HepG2 (cell line): ENCODE results near the gene REPIN1. TPM values are rescaled to one million over a fixed set of nuclear protein-coding genes. Genes with fewer than 3 reads are reported as not detected.

Source experiments
- CAMTA2 ChIP-seq: sonication (generic); formaldehyde crosslinking; IDR thresholded peaks from 2 replicates; pipeline ENCODE4 v1.4.0; 2020; ENCODE audit warnings: mild to moderate bottlenecking, missing genetic modification reagents, borderline replicate concordance
- CHD2 ChIP-seq: IDR thresholded peaks from 2 replicates; pipeline ENCODE4 v1.6.1; 2011; ENCODE audit warnings: low read depth, low read length, improper control_type of control experiment
- FOXK1 ChIP-seq: sonication (generic); formaldehyde crosslinking; IDR thresholded peaks from 2 replicates; pipeline ENCODE4 v1.4.0; 2020; ENCODE audit warnings: low read depth, missing genetic modification reagents, borderline replicate concordance
- KDM5A ChIP-seq: fragments of 200-600 bp; sonication (generic); IDR thresholded peaks from 2 replicates; pipeline ENCODE4 v1.7.0; 2018; ENCODE audit warnings: antibody characterized with exemption, mild to moderate bottlenecking, low read length, borderline replicate concordance
- KMT2B ChIP-seq: IDR thresholded peaks from 2 replicates; pipeline ENCODE4 v1.6.1; 2016; ENCODE audit warnings: missing genetic modification reagents, missing compliant biosample characterization
- MIER3 ChIP-seq: IDR thresholded peaks from 2 replicates; pipeline ENCODE4 v1.6.1; 2016; ENCODE audit warnings: missing compliant biosample characterization, borderline replicate concordance
- MXI1 ChIP-seq: IDR thresholded peaks from 3 replicates; pipeline ENCODE4 v1.6.1; 2012; ENCODE audit warnings: low read depth, low read length, inconsistent platforms, borderline replicate concordance
- NFATC3 ChIP-seq: sonication (generic); formaldehyde crosslinking; IDR thresholded peaks from 2 replicates; pipeline ENCODE4 v1.5.1; 2020; ENCODE audit warnings: mild to moderate bottlenecking, missing genetic modification reagents
- ZFP41 ChIP-seq: sonication (generic); formaldehyde crosslinking; IDR thresholded peaks from 2 replicates; pipeline ENCODE4 v1.4.0; 2020; ENCODE audit warnings: mild to moderate bottlenecking, missing genetic modification reagents, borderline replicate concordance
- ZNF253 ChIP-seq: sonication (generic); formaldehyde crosslinking; IDR thresholded peaks from 2 replicates; pipeline ENCODE4 v1.8.0; 2022; ENCODE audit warnings: mild to moderate bottlenecking, missing genetic modification reagents, borderline replicate concordance
- ZNF3 ChIP-seq: IDR thresholded peaks from 2 replicates; pipeline ENCODE4 v1.7.0; 2017; ENCODE audit warnings: inconsistent platforms
- ZNF335 ChIP-seq: sonication (generic); formaldehyde crosslinking; IDR thresholded peaks from 2 replicates; pipeline ENCODE4 v1.4.0; 2020; ENCODE audit warnings: missing genetic modification reagents
- ZNF720 ChIP-seq: sonication (generic); formaldehyde crosslinking; IDR thresholded peaks from 2 replicates; pipeline ENCODE4 v1.4.0; 2020; ENCODE audit warnings: missing genetic modification reagents
- ZNF891 ChIP-seq: sonication (generic); formaldehyde crosslinking; IDR thresholded peaks from 2 replicates; pipeline ENCODE4 v1.5.0; 2020; ENCODE audit warnings: mild to moderate bottlenecking, missing genetic modification reagents
- polyA plus RNA-seq, 8 experiments: library from polyadenylated mRNA; depleted of rRNA in 3 of 8; stranded (reverse) in 7 of 8; unstranded in 1 of 8; fragments of >200 nt; fragmentation: Illumina TruSeq in 4 of 8; extraction: Trizol in 4 of 8; gene quantifications; 2 replicates each; pipeline versions ENCODE4 v1.2.1 to v1.2.3, GENCODE V29; 2011 to 2016; ENCODE audit warnings: low read depth in 4 of 8, missing spikeins in 1 of 8, mixed read lengths in 1 of 8; ENCODE audit not compliant: insufficient read depth in 1 of 8
- total RNA-seq, 5 experiments: library from RNA; depleted of rRNA; stranded (reverse); fragments of >200 nt; fragmentation: Illumina TruSeq; extraction: Trizol; gene quantifications; 2 replicates each; pipeline ENCODE4 v1.2.3, GENCODE V29; 2016; ENCODE audit warnings: low read depth in 1 of 5
- TF ChIP-seq, protein P1 (sequence below): sonication (generic); formaldehyde crosslinking; IDR thresholded peaks from 2 replicates; pipeline ENCODE4 v1.4.0; 2020; ENCODE audit warnings: missing genetic modification reagents, borderline replicate concordance
- TF ChIP-seq, protein P2 (sequence below): sonication (generic); formaldehyde crosslinking; IDR thresholded peaks from 2 replicates; pipeline ENCODE4 v1.4.0; 2020; ENCODE audit warnings: missing genetic modification reagents, borderline replicate concordance
- TF ChIP-seq, protein P3 (sequence below): IDR thresholded peaks from 2 replicates; pipeline ENCODE4 v1.6.1; 2018; ENCODE audit warnings: missing genetic modification reagents, mild to moderate bottlenecking, missing compliant biosample characterization
- TF ChIP-seq, protein P4 (sequence below): sonication (generic); formaldehyde crosslinking; IDR thresholded peaks from 2 replicates; pipeline ENCODE4 v1.8.0; 2022; ENCODE audit warnings: mild to moderate bottlenecking, missing genetic modification reagents; ENCODE audit not compliant: insufficient replicate concordance
- TF ChIP-seq, protein P5 (sequence below): sonication (generic); formaldehyde crosslinking; IDR thresholded peaks from 2 replicates; pipeline ENCODE4 v1.4.0; 2020; ENCODE audit warnings: mild to moderate bottlenecking, missing genetic modification reagents

REPIN1 gene
- total and polyA plus RNA-seq, 2 of the 13 experiments (the other 11 are each of a cell fraction or from before 2014, with no cell fraction given): 69.9 to 108 TPM

DNA sequence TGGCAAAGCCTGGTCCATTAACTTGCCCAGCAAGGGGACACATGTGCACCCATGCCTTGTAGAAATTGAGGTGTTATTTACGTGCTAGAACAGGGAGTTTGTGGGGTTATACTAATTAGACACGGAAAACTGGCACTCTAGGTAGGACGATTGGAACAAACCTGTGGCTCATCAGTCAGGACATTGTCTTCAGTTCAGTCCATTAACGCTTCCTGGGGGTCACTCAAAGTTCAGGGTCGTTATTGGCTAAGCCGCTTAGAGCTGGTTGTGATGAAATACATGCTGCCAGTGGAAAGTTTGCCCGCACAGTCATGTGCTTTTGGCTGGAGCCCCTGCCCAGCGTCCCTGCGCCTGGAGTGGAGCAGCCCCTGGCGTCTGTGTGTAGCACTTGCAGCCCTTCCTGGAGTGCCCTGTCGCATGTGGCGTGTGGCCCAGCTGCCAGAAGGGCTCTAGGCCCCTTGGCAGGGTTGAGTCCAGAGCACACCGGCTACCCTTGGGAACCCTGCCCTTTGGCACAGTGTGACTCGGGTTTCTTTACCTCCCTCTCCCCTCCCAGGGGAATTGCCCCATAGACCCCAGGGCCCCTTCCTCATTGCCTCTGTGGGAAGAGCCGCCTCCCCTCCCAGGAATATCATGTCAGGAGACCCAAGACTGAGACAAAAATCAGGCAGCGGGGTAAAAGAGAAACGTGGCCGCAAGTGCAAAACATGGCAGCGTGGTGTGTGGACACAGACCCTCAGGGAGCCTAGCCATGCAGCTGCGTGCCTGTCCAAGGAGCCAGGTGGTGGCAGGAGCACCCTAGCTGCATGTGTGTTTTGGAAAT lies 20.3 kb downstream of the REPIN1 start (continued):
- TF ChIP-seq ZNF3 (CRISPR knock-in tag) (no peak), ZNF335 (peak; percentile 72; the same call in 1 of the 2 replicates), CAMTA2 (CRISPR knock-in tag) (0 out of 2 replicates have a peak, but pooled peaks have one; percentile 59), MIER3 (CRISPR knock-in tag) (peak; percentile 93), KDM5A (no peak), CHD2 (no peak), ZFP41 (CRISPR knock-in tag) (no peak), MXI1 (peak; percentile 95; the same call in 2 of the 3 replicates), KMT2B (no peak; the same call in 1 of the 2 replicates), ZNF720 (CRISPR knock-in tag) (no peak), ZNF891 (CRISPR knock-in tag) (0 out of 2 replicates have a peak, but pooled peaks have one; percentile 49), FOXK1 (CRISPR knock-in tag) (peak; percentile 76; the same call in 1 of the 2 replicates), NFATC3 (CRISPR knock-in tag) (no peak), ZNF253 (CRISPR knock-in tag) (no peak; the same call in 1 of the 2 replicates)
- TF ChIP-seq, protein P1, sequence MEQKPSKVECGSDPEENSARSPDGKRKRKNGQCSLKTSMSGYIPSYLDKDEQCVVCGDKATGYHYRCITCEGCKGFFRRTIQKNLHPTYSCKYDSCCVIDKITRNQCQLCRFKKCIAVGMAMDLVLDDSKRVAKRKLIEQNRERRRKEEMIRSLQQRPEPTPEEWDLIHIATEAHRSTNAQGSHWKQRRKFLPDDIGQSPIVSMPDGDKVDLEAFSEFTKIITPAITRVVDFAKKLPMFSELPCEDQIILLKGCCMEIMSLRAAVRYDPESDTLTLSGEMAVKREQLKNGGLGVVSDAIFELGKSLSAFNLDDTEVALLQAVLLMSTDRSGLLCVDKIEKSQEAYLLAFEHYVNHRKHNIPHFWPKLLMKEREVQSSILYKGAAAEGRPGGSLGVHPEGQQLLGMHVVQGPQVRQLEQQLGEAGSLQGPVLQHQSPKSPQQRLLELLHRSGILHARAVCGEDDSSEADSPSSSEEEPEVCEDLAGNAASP (CRISPR knock-in tag): peak; percentile 93
- TF ChIP-seq, protein P2, sequence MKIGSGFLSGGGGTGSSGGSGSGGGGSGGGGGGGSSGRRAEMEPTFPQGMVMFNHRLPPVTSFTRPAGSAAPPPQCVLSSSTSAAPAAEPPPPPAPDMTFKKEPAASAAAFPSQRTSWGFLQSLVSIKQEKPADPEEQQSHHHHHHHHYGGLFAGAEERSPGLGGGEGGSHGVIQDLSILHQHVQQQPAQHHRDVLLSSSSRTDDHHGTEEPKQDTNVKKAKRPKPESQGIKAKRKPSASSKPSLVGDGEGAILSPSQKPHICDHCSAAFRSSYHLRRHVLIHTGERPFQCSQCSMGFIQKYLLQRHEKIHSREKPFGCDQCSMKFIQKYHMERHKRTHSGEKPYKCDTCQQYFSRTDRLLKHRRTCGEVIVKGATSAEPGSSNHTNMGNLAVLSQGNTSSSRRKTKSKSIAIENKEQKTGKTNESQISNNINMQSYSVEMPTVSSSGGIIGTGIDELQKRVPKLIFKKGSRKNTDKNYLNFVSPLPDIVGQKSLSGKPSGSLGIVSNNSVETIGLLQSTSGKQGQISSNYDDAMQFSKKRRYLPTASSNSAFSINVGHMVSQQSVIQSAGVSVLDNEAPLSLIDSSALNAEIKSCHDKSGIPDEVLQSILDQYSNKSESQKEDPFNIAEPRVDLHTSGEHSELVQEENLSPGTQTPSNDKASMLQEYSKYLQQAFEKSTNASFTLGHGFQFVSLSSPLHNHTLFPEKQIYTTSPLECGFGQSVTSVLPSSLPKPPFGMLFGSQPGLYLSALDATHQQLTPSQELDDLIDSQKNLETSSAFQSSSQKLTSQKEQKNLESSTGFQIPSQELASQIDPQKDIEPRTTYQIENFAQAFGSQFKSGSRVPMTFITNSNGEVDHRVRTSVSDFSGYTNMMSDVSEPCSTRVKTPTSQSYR: peak; percentile 73; the same call in 1 of the 2 replicates
- TF ChIP-seq, protein P3, sequence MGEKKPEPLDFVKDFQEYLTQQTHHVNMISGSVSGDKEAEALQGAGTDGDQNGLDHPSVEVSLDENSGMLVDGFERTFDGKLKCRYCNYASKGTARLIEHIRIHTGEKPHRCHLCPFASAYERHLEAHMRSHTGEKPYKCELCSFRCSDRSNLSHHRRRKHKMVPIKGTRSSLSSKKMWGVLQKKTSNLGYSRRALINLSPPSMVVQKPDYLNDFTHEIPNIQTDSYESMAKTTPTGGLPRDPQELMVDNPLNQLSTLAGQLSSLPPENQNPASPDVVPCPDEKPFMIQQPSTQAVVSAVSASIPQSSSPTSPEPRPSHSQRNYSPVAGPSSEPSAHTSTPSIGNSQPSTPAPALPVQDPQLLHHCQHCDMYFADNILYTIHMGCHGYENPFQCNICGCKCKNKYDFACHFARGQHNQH (CRISPR knock-in tag): peak; percentile 96
- TF ChIP-seq, protein P4, sequence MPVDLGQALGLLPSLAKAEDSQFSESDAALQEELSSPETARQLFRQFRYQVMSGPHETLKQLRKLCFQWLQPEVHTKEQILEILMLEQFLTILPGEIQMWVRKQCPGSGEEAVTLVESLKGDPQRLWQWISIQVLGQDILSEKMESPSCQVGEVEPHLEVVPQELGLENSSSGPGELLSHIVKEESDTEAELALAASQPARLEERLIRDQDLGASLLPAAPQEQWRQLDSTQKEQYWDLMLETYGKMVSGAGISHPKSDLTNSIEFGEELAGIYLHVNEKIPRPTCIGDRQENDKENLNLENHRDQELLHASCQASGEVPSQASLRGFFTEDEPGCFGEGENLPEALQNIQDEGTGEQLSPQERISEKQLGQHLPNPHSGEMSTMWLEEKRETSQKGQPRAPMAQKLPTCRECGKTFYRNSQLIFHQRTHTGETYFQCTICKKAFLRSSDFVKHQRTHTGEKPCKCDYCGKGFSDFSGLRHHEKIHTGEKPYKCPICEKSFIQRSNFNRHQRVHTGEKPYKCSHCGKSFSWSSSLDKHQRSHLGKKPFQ (CRISPR knock-in tag): no peak
- TF ChIP-seq, protein P5, sequence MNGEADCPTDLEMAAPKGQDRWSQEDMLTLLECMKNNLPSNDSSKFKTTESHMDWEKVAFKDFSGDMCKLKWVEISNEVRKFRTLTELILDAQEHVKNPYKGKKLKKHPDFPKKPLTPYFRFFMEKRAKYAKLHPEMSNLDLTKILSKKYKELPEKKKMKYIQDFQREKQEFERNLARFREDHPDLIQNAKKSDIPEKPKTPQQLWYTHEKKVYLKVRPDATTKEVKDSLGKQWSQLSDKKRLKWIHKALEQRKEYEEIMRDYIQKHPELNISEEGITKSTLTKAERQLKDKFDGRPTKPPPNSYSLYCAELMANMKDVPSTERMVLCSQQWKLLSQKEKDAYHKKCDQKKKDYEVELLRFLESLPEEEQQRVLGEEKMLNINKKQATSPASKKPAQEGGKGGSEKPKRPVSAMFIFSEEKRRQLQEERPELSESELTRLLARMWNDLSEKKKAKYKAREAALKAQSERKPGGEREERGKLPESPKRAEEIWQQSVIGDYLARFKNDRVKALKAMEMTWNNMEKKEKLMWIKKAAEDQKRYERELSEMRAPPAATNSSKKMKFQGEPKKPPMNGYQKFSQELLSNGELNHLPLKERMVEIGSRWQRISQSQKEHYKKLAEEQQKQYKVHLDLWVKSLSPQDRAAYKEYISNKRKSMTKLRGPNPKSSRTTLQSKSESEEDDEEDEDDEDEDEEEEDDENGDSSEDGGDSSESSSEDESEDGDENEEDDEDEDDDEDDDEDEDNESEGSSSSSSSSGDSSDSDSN (CRISPR knock-in tag): peak; percentile 71
